Astrocyte of the cerebellum (primary cell): ENCODE results near the gene B3GALT6.

Experiments used
- DNase-seq: peaks from one replicate; pipeline ENCODE4 v3.0.0-alpha.2; 2011; ENCODE audit warnings: low read depth
- H3K4me3 ChIP-seq: 2 replicates; pipeline ENCODE4 v1.5.1; 2011; ENCODE audit warnings: mild to moderate bottlenecking, low read depth, low read length, moderate library complexity
- CTCF ChIP-seq: IDR thresholded peaks from 2 replicates; pipeline ENCODE4 v1.5.1; 2012; ENCODE audit warnings: low read length, low read depth, moderate library complexity, mild to moderate bottlenecking; ENCODE audit errors: missing control alignments
- in situ Hi-C: cut with HindIII; loops from 2 replicates; pipeline ENCODE4 v1.10.0; 2017; ENCODE audit warnings: low sequenced_read_pairs

Gene B3GALT6

GRCh38 chr1:1223321-1223720 lies 8.7 kb upstream of the B3GALT6 start:
- in situ Hi-C loops: no loop called here
- no peak overlapping the region for H3K4me3 ChIP-seq
- no peak for DNase-seq
- no peak for TF ChIP-seq CTCF

DNA sequence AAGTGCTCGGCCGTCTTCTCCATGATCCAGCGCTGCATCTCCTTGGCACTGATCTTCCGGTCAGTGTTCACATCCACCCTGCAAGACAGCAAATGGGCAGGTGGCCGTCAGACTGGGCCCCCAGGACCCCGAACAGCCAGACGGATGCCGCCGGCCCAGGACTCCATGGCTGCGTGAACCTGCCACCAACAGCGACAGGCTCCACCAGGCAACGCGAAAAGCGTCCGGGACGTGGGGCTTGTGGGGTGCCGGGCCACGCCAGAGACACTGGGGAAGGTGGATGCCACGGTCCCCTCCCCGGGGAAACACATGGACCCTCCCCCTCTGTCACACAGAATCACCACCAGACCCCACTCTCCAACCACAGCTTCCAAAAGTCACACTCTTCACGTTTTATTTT lies 8.1 kb upstream of the B3GALT6 start:
- in situ Hi-C loops: no loop called here
- no peak for TF ChIP-seq CTCF
- H3K4me3 ChIP-seq: no peak overlapping the region

DNA sequence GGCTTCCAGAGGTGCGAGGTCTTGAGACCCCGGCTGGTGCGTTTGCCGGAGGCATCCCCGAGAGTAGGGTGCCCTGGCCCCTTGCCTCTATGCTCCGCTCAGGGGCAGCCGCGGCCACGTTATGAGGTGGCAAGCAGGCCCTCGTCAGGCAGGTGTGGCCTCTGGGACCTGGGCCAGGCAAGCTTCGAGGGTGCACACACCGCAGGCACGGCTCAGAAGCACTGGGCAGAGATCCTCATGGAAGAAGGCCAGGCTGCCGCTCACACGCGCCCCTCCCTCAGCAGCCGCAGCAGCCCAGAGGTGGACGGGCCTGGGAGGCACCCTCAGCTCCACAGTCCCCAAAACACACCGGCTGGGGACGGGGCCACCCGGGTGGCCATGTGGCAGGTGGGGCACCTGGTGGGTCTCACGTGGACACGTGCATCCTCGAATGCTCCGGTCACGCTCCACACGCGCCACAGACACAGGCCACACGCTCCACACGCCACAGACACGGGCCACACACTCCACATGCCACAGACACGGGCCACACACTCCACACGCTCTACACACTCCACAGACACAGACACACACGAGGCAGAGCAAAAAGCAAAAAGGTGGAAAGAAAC lies 6.7 kb upstream of the B3GALT6 start:
- in situ Hi-C loops: no loop called here
- TF ChIP-seq CTCF: no peak
- DNase-seq: no peak
- H3K4me3 ChIP-seq: no peak overlapping the region

More for the DNA sequence above, 8.1 kb upstream of the B3GALT6 start:
- DNase-seq: no peak

DNA sequence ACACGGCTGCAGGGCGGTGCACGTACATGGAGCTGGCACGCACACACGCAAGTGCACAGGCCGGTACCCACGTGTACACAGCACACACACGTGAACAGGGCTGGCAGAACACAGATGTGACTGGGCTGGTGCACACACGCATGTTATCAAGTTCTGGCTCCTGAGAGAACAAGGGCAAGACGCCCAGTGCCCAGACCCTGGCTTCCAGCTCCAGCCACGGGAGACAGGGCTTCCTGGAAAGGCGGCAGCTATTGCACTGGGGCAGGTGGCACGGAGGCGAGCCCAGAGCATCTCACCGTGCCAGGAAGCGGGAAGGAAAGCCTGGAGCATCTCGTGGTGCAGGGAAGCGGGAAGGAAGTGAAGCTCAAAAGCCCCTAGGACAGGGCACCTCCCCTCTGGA lies 6.1 kb upstream of the B3GALT6 start:
- no peak for TF ChIP-seq CTCF
- in situ Hi-C loops: no loop called here
- DNase-seq: no peak
- H3K4me3 ChIP-seq: no peak overlapping the region

GRCh38 chr1:1226566-1227362 lies 5.3 kb upstream of the B3GALT6 start:
- in situ Hi-C loops: no loop called here
- TF ChIP-seq CTCF: no peak
- no peak overlapping the region for H3K4me3 ChIP-seq
- DNase-seq: no peak

- TF ChIP-seq CTCF: no peak
Observed at GRCh38 chr1:1227386-1227785, 4.7 kb upstream of the B3GALT6 start.

More at GRCh38 chr1:1227386-1227785, 4.7 kb upstream of the B3GALT6 start:
- H3K4me3 ChIP-seq: no peak overlapping the region
- no peak for DNase-seq
- in situ Hi-C loops: no loop called here
